HG02970 (cell line): ENCODE results near the gene FGF2.
"Not testable (repeated sequence)": the region's sequence is repeated elsewhere in the genome, so short reads cannot be mapped to it uniquely, and the experiment has no call there.

Experiments
- ATAC-seq: cut with Tn5 transposase; IDR thresholded peaks from one replicate; pipeline ENCODE4 v1.9.1; 2021; ENCODE audit warnings: mild to moderate bottlenecking, moderate library complexity, moderate number of reproducible peaks; ENCODE audit not compliant: unreplicated experiment, low FRiP score

The FGF2 gene

GRCh38 chr4:122826553-122827257 lies at the start of gene FGF2:
Gene FGF2, plus strand, starts transcription at chr4:122826831. Its CDS starts 344 bp downstream, at chr4:122827175.
- peak; percentile 21 for ATAC-seq

- ATAC-seq, result no peak
Observed at GRCh38 chr4:122776916-122777315, 49.7 kb upstream of the FGF2 start.

- ATAC-seq, result no peak
Observed at GRCh38 chr4:122777846-122778673, 48.6 kb upstream of the FGF2 start.

- no peak for ATAC-seq
Observed at GRCh38 chr4:122781486-122781885, 45.1 kb upstream of the FGF2 start.

- no peak for ATAC-seq
Observed at GRCh38 chr4:122783301-122784215, 43.1 kb upstream of the FGF2 start.

- ATAC-seq, result no peak
Observed at GRCh38 chr4:122784261-122784660, 42.4 kb upstream of the FGF2 start.

GRCh38 chr4:122785099-122785498 lies 41.5 kb upstream of the FGF2 start:
- no peak for ATAC-seq

GRCh38 chr4:122786296-122786695 lies 40.3 kb upstream of the FGF2 start:
- not testable (repeated sequence) for ATAC-seq

GRCh38 chr4:122786920-122787319 lies 39.7 kb upstream of the FGF2 start:
- not testable (repeated sequence) for ATAC-seq

GRCh38 chr4:122787940-122788339 lies 38.7 kb upstream of the FGF2 start:
- no peak for ATAC-seq

- ATAC-seq, result no peak
Observed at GRCh38 chr4:122788935-122789334, 37.7 kb upstream of the FGF2 start.

- ATAC-seq, result no peak
Observed at GRCh38 chr4:122793811-122794210, 32.8 kb upstream of the FGF2 start.

GRCh38 chr4:122796801-122797404 lies 29.7 kb upstream of the FGF2 start:
- no peak for ATAC-seq

- no peak for ATAC-seq
Observed at GRCh38 chr4:122797405-122798094, 29.1 kb upstream of the FGF2 start.

GRCh38 chr4:122798101-122798500 lies 28.5 kb upstream of the FGF2 start:
- no peak for ATAC-seq

- ATAC-seq, result no peak
Observed at GRCh38 chr4:122798917-122799316, 27.7 kb upstream of the FGF2 start.

- no peak for ATAC-seq
Observed at GRCh38 chr4:122803788-122804208, 22.8 kb upstream of the FGF2 start.

- ATAC-seq, result no peak
Observed at GRCh38 chr4:122806981-122807679, 19.5 kb upstream of the FGF2 start.

GRCh38 chr4:122810669-122811068 lies 16.0 kb upstream of the FGF2 start:
- no peak for ATAC-seq
